Motor neuron (in vitro differentiated cells): ENCODE data around the gene ABHD11. TPM values are rescaled to one million over a fixed set of nuclear protein-coding genes. Genes with fewer than 3 reads are reported as not detected.

Experiments
- ATAC-seq, 8 experiments: fragments of 200-7000 bp; cut with Tn5 transposase; replicated peaks in 6 of 8; 2 replicates each; pipeline ENCODE4 v1.8.0; 2021; ENCODE audit warnings: mild to moderate bottlenecking in 8 of 8, moderate library complexity in 8 of 8
- H3K27ac ChIP-seq, 2 donors: fragments of 250-450 bp; sonication (Bioruptor Pico); 2 replicates each; pipeline ENCODE4 v1.9.0; 2021; ENCODE audit warnings: antibody characterized with exemption in 2 of 2, mild to moderate bottlenecking in 2 of 2, moderate library complexity in 1 of 2
- H3K4me1 ChIP-seq, 2 donors: fragments of 250-450 bp; sonication (Bioruptor Pico); replicated peaks in 1 of 2; 2 replicates each; pipeline ENCODE4 v1.6.1; 2021; ENCODE audit warnings: antibody characterized with exemption in 2 of 2, mild to moderate bottlenecking in 2 of 2, moderate library complexity in 1 of 2
- H3K4me3 ChIP-seq, 5 donors: fragments of 250-450 bp; sonication (Bioruptor Pico); 2 replicates each; pipeline ENCODE4 v1.9.0; 2021; ENCODE audit warnings: antibody characterized with exemption in 5 of 5, mild to moderate bottlenecking in 5 of 5, moderate library complexity in 4 of 5
- WGBS, 10 experiments: fragments of 450-650 bp; shearing (Covaris generic); methylation state at CpG; one replicate each; pipeline ENCODE4 v1.0.0; 2022; 5-methylcytosine and 5-hydroxymethylcytosine counted together
- in situ Hi-C, 9 experiments: fragments of 400-800 bp; cut with MboI; loops; one replicate each; pipeline ENCODE4 v1.15.0; 2021; ENCODE audit warnings: low sequenced_read_pairs in 9 of 9, low pct_unique_long_range_greater_than_20kb in 2 of 9; ENCODE audit not compliant: unreplicated experiment in 9 of 9
- total RNA-seq, 8 experiments: library from RNA; unstranded; fragments of 300-600 nt; gene quantifications; 2 replicates each; pipeline versions ENCODE4 v1.2.3 to v1.2.4, GENCODE V29; 2022

The ABHD11 gene
- total RNA-seq, 8 experiments from 2014 or later: 6.4 to 22.0 (median 13.3) TPM

DNA sequence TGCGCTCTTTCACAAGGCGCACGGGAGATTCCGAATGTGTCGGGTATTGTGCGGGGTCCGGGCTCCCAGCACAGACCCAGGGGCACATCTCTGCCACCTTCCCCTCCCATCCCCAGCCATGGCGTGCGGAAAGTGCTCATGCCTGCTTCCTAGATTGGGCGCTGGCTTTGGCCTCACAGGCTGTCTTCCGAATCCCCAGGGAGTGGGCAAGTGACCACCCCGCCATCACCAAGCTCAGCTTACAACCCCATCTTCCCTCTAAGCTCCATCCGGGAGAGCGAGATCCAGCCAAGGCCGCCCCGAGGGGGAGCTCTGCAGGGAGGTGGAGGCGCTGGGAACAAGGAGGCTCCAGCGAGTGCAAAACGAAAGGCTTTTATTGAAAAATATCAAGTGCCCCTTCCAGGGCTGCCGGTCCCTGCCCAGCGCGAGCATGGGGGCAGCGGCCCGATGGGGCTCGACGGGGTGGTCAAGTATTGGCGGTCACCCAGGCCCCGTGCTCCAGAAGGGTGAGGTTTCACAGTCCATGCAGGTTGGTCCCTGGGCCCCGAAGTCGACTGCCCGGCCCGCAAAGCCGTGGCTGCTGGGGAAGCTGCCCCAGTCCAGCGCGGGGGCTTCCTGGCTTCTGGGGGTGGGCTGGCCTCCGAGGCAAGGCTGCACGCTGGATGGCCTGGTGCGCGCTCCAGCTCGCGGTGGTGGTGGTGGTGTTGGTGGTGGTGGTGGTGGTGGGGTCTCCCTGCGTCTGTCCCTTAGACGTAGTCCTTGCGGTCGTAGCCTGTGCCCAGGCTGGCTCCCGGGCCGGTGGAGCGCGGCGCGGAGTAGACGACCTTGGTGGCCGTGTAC is 30.3 kb upstream of the ABHD11 start:
- 20 to 93% (median 75%) methylated on average over 2 to 22 of the region's 53 CpGs; no CpG with 5 or more reads in 2 of the 10 experiments for WGBS, 10 experiments
- Histone ChIP-seq H3K4me3 (no peak overlapping the region), H3K27ac (no peak overlapping the region), H3K4me1 (peaks cover 0 to 3% of the 10 kb centered on the region in 2 donors)
- ATAC-seq: no peak
- in situ Hi-C loops: no loop called here

- Histone ChIP-seq H3K4me3 (no peak overlapping the region), H3K4me1 (peaks cover 3 to 5% of the 10 kb centered on the region in 2 donors), H3K27ac (no peak overlapping the region)
- in situ Hi-C loops: no loop called here
- no peak for ATAC-seq
- WGBS, 10 experiments: 44 to 100% (median 90%) methylated on average over 1 to 14 of the region's 17 CpGs; no CpG with 5 or more reads in 1 of the 10 experiments
Observed at GRCh38 chr7:73766556-73767229, 28.1 kb upstream of the ABHD11 start.

GRCh38 chr7:73762659-73762999 is 24.0 kb upstream of the ABHD11 start:
- in situ Hi-C loops: no loop called here
- Histone ChIP-seq H3K4me3 (no peak overlapping the region), H3K4me1 (peaks cover 0 to 5% of the 10 kb centered on the region in 2 donors), H3K27ac (no peak overlapping the region)
- 42 to 93% (median 62%) methylated on average over 1 of the region's 1 CpG; no CpG with 5 or more reads in 2 of the 10 experiments for WGBS, 10 experiments
- no peak for ATAC-seq

- 73 to 100% (median 90%) methylated on average over 1 to 3 of the region's 8 CpGs; no CpG with 5 or more reads in 6 of the 10 experiments for WGBS, 10 experiments
- Histone ChIP-seq H3K27ac (no peak overlapping the region), H3K4me3 (no peak overlapping the region), H3K4me1 (peaks cover 0 to 5% of the 10 kb centered on the region in 2 donors)
- peak in 3 of 8 experiments; percentile 13 to 33 (median 13) for ATAC-seq
- in situ Hi-C loops: no loop called here
Observed at GRCh38 chr7:73761854-73762658, 23.5 kb upstream of the ABHD11 start.

DNA sequence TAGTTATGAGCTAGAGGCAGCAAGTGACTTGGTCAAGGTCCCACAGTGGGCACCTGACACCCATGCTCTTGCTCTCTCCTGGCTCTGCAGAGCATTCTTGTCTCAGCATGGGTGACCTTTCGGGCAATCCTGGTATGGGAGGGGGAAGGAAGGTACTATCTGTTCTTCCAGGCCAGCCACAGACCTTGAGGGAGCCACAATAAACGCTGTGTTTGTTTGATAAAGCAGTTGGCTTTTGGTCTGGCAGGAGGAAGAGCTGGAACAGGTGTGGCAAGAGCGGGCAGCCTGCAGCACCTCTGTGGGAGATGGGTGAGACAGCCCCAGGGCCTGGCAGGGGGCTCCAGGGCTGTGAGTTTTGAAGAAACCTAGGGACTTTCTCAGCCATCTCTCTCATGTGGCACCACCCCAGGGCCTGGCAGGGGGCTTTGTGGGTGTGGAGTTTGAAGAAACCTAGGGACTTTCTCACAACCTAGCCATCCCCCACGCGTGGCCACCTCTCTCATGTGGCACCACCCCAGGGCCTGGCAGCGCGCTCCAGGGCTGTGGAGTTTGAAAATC is 20.1 kb upstream of the ABHD11 start:
- ATAC-seq: no peak
- 40 to 100% (median 89%) methylated on average over 1 to 4 of the region's 7 CpGs; no CpG with 5 or more reads in 4 of the 10 experiments for WGBS, 10 experiments
- in situ Hi-C loops: no loop called here
- Histone ChIP-seq H3K4me1 (peaks cover 0 to 5% of the 10 kb centered on the region in 2 donors), H3K27ac (no peak overlapping the region), H3K4me3 (no peak overlapping the region)

DNA sequence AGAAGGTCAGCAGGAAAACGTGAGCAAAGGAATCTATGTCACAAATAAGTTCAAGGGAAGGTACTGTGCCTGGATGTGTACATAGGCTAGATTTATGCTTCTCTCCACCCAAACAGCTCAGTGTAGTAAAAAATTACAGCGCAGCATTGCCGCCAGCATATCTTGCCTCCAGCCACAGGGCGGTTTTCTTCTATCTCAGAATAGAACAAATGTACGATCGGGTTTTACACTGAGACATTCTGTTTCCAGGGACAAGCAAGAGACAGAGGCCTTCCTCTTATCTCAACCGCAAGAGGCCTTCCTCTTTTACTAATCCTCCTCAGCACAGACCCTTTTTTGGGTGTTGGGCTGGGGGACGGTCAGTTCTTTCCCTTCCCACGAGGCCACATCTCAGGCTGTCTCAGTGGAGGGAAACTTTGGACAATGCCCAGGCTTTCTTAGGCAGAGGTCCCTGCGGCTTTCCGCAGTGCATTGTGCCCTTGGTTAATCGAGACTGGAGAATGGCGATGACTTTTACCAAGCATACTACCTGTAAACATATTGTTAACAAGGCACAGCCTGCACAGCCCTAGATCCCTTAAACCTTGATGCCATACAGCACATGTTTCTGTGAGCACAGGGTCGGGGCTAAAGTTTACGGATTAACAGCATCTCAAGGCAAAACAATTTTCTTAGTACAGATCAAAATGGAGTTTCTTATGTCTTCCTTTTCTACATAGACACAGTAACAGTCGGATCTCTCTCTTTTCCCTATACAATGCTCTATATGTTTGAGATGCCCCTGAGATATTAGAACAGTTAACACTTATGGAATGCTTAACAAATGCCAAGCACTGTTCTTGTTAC is 11.6 kb upstream of the ABHD11 start:
- Histone ChIP-seq H3K4me1 (no peaks in the 10 kb centered on the region), H3K4me3 (no peak overlapping the region), H3K27ac (no peak overlapping the region)
- no peak for ATAC-seq
- WGBS, 10 experiments: 65 to 97% (median 82%) methylated on average over 2 to 9 of the region's 16 CpGs; no CpG with 5 or more reads in 2 of the 10 experiments
- in situ Hi-C loops: no loop called here

DNA sequence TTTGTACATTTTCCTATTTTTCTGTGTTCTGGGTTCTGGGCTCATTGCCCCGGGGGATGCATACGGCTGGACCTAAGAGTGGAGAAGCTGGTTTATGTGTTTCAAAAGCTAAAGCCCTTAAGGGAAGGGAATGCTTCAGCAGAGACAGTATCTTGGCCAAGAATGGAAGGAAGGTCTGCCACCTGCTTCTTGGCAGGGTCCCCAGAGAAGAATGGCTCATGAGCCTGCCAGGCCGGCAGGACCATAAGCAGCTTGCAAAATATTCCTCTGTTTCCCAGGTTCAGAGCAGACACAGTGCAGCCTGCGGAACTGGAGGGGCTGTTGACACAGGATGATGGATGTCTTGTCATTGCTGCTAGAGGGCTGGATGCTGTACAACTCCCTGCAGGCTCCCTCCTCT is 7.8 kb upstream of the ABHD11 start:
- in situ Hi-C loops: no loop called here
- no peak overlapping the region for H3K27ac ChIP-seq
- WGBS, 10 experiments: 60 to 100% (median 83%) methylated on average over 1 to 4 of the region's 4 CpGs; no CpG with 5 or more reads in 1 of the 10 experiments
- ATAC-seq: peak in 1 of 8 experiments; percentile 27
- H3K4me1 ChIP-seq: peaks cover 13 to 20% of the 10 kb centered on the region in 2 donors
- H3K4me3 ChIP-seq: no peak overlapping the region

GRCh38 chr7:73742753-73743641 is 4.4 kb upstream of the ABHD11 start:
- WGBS, 10 experiments: 21 to 80% (median 56%) methylated on average over 1 to 13 of the region's 35 CpGs; no CpG with 5 or more reads in 1 of the 10 experiments
- Histone ChIP-seq H3K4me1 (peaks cover 17 to 23% of the 10 kb centered on the region in 2 donors), H3K27ac (peak overlapping the region in 1 of 2 donors; percentile 9), H3K4me3 (no peak overlapping the region)
- ATAC-seq: peak in 5 of 8 experiments; percentile 6 to 28 (median 25)
- in situ Hi-C loops: no loop called here

GRCh38 chr7:73742338-73742752 is 3.7 kb upstream of the ABHD11 start:
- no peak for ATAC-seq
- no peak overlapping the region for H3K4me3 ChIP-seq
- WGBS, 10 experiments: 90% methylated on average over 2 of the region's 7 CpGs; no CpG with 5 or more reads in 9 of the 10 experiments
- peaks cover 22 to 29% of the 10 kb centered on the region in 2 donors for H3K4me1 ChIP-seq
- in situ Hi-C loops: no loop called here
- H3K27ac ChIP-seq: no peak overlapping the region

DNA sequence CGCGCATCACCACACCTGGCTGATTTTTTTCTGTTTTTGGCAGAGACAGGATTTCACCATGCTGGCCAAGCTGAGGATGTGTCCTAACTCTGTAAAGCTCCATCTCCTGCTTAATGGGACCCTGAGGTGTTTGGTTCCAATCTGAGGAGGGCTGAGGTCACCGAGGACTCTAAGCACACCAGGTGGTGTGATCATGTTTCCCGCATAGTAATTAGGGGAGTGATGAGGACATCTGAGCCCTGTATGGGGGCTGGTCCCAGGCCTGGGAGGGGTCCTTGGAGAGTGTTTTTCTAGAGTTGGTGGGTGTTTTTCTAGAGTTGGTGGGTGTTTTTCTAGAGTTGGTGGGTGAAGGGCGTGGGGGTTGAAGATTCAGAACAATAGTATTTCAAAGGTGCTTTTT is 3.0 kb upstream of the ABHD11 start:
- Histone ChIP-seq H3K4me3 (no peak overlapping the region), H3K27ac (no peak overlapping the region), H3K4me1 (peaks cover 22 to 29% of the 10 kb centered on the region in 2 donors)
- in situ Hi-C loops: no loop called here
- no peak for ATAC-seq
- WGBS, 10 experiments: 54 to 100% (median 82%) methylated on average over 1 to 2 of the region's 5 CpGs; no CpG with 5 or more reads in 6 of the 10 experiments

DNA sequence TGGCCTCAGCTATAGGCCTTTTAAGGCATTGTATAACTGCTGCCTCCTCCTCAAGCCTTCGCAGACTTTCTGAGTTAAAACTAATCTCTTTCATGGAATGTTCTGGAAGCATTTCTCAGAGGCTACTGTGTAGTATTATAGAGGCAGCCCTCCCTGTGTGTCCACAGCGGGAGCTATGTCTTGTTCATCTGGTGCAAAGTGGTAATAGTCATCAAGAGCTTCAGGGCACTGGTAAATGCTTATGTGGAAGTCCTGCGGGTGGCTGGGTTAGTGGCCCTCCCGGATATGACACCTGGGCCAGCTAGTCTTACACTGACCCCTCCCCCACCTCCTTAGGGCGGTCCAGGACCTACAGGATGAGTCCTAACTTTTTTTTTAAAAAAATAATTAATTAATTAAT is 2.2 kb upstream of the ABHD11 start:
- in situ Hi-C loops: no loop called here
- Histone ChIP-seq H3K27ac (no peak overlapping the region), H3K4me3 (no peak overlapping the region), H3K4me1 (peaks cover 22 to 29% of the 10 kb centered on the region in 2 donors)
- ATAC-seq: no peak
- 40 to 100% (median 85%) methylated on average over 1 to 5 of the region's 5 CpGs; no CpG with 5 or more reads in 5 of the 10 experiments for WGBS, 10 experiments
